Middle frontal gyrus (tissue), 1 donor: ENCODE results near the gene DAND5.

Experiments
- DNase-seq: peaks from one replicate; pipeline ENCODE4 v3.0.0-alpha.2; 2015; ENCODE audit warnings: low spot score; ENCODE audit errors: extremely low spot score

DAND5 gene

DNA sequence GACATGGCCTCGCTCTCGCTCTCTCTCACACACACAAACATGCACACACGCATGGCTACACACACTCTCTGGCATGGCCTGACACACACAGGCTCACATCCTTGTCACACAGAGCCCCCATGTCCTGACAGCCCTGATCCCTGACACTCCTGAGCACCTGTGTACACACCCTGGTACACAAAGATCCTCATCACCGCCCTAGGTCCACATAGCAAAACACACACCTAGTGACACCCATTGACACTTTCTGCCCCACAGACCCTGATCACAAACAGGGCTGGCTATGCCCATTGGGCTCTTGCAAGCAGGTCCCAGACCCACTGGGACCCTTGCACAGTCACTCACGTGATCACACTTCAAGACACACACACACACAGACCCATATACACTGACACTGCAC, 21.9 kb downstream of the DAND5 start:
- DNase-seq = no peak

DNA sequence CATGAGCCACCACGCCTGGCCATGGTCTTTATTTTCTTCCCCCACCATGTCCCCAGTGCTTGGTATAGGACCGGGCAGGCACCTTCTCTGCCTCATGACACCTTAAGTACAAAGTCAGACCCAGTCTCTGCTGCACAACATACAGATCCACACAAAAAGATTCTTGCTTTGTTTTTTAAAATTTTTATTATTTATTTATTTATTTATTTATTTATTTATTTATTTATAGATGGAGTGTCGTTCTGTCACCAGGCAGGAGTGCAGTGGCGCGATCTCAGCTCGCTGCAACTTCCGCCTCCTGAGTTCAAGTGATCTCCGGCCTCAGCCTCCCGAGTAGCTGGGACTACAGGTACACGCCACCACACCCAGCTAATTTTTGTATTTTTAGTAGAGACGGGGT, 23.4 kb downstream of the DAND5 start:
- DNase-seq = no peak

DNA sequence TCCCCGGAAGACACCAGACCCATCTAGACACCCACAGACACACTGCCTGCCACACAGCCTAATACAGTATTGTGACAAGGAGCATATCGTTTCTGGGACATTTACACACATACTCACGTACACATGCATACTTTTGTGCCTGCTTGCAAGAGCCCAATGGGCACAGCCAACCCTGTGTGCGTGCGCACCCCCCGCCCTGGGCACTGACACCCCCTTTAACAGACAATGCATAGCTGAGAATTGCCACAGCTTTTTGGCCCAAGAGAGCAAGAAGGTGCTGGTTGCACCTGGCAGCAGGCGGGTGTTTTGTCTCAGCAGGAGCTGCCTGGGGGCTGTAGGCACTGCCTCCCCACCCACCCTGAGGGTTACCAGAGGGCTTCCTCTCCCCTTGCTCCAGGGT, 24.2 kb downstream of the DAND5 start:
- DNase-seq = no peak

DNA sequence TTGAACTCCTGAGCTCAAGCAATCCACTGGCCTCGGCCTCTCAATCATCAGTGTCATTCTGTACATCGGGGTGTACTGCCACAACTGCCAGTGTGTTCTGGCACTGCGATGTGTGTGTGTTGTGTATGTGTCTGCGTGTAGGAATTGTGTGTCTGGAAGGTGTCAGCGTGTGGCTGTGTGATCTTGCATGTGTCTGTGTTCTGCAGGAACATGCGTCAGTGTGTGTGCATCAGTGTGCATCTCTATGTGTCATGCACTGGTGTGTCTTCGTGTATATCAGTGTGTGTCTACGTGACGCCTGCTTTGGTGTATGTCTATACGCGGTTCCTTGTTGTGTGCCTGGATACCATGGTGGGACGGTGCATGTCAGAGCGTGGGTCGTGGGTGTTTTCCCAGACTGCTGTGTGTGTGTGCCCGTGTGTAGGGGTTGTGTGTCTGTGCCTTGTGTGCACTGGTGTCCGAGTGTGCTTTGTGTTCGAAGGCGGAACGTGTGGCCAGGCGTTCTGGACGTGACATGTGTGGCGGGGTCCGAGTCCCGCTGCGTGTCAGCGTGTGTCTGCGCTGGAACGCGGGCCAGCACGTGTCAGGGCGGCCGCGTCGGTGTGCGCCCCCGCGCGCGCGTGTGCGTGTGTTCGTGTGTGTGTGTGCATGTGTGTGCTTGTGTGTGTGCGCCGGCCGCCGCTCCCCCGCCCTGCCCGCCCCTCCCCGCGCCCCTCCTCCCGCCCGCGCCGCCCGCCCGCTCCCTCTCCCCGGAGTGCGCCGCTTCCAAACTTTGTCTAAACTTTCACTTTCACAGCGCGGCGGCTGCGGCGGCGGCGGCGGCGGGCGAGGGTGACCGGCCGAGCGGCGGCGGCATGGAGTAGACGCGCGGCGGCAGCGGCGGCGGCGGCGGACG, 25.6 kb downstream of the DAND5 start, which contains the start of gene NFIX:
TSS of gene NFIX (plus strand) at position 775 of the 895 bp plus-strand sequence. CDS start 363 bp downstream, outside the sequence.
- DNase-seq = no peak

DNA sequence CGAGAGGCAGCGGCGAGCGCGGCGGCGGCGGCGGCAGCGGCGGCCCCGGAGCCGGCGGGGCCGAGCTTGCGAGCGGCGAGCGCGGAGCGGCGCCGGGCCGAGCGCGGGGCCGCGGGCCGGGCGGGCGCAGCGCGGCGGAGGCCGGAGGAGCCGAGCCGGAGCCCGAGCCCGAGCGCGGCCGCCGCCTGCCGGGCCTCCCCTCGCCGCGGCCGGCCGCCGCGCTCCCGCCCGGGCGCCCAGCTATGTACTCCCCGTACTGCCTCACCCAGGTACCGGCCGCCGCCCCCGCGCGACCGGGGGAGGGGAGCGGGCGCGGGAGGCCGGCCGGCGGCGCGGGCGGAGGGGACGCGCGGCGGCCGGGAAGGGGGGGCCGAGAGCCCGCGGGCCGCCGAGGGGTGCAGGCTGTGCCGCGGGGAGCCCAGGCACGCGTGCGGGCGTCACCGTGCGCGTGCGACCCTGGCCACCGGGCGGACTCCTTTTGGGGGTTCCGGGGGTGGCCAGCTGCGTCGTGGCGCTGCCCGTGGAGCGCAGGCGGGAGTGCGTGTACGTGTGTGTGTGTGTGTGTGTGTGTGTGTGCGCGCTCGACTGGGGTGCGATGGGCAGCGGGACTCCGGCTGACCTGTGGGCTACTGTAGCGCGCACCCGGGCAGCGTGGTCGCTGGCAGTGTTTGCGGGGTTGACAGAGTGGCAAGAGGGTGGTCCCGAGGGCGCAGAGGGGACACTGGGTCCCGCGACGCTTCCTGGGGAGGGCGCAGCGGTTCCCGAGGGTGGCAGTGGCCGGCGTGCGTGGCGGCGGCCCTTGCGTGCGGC, 26.4 kb downstream of the DAND5 start:
- no peak for DNase-seq

DNA sequence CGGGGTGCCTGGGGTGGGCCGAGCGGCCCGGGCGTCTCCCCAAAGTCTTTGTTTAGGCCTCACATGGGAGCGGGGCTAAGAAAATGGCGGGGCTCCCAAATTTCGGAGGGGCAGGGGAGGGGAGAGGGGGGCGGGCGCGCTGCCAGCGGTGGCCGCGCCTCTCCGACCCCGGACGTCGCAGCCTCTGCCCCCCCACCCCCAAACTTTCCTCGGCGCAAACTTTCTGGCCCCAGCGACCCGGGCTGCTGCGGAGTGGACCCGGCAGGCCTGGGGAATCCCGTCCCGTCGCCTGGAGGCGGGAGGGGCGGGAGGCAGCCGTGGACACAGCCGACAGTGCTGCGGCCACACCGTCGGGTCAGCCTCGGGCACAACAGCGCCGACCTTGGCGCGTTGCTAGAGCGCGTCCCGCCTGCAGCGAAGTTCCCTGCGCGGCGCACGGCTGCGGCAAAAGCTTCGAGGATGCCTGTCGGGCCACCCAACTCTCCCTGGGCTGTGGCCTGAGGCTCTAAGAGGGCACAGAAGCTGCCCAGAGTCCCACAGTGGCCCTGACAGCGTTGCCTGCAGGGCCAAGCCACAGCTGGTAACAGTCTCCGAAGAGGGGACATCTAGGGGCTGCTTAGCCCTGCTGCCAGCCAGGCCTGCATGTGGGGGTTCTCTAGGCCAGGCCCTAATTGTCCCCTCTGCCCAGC, 27.2 kb downstream of the DAND5 start:
- no peak for DNase-seq

DNA sequence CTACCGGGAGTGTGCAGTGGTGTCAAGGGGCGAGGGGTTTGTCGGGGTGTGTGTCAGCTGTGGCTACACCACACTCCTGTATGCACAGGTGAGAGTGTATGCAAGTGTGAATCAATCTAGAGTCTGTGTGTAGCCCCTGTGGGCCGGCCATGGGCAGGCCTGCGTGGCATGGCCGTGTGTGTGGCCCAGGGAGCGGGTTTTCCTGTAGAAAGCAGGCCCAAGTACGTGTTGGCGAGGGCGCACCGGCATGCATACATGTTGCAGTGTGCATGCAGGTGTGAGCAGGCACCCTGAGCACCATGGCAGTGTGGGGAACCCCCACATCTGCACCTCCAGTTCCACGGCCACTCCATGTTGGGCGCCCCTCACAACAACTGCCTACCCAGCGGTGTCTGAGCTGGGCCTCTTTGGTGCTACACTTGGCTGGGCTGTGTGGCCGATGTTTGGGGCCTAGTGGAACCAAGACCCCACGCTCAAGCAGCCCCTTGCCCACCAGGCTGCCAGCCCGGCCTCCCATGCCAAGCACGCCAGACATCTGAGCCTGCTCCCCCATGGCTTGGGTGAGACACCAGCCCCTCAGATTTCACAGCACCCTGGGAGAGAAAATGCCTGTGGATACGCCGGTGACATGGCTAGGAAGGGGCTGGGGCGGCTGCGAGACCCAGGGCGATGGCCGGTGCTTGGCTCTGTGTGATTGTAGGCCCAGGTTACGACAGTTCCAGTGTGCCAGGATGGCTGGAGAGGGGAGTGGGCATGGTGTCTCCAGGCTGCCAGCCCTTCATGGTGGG, 28.0 kb downstream of the DAND5 start:
- no peak for DNase-seq

DNA sequence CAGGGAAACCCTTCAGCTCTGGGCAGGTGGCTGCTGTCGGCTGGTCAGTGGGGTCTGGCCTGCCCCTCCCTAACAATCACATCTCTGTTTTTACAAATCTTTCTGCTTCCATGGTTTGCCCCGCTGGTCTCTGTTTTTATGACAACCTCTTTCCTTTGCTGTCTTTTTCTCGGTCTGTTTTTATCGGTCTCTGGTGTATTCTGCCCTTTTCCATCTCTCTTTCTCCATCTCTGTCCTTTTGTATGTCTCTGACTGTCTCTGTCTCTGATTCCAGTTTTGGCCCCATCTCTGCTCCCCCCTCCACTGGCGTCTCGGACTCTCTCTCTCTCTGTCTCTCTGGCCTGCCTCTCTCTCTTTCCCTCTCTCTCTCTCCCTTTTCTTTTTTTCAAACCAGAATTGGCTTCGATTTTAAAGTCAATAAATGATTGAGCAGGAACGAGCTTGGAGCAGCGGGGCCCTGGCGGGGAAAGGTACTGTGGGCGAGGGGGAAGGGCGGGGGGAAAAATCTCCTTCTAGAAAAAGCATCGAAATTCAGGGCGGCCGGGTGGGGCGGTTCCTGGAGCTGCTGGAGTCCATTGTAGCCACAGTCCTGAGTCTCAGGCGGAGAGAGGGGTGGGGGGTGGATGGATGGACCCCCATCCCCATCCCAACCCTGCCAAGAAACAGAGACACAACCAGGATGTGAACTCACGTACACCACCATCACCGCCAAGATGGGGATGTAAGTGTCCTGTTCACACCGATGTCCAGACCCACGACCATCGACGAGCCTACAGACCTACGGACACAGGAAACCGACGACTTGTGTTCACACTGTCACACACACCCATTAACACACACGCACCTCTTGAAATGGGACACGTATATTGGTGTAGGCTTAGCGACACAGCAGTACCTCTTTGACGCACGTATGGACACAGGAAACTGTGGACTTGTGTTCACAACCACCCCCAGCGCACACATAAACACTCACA, 28.9 kb downstream of the DAND5 start:
- no peak for DNase-seq

DNA sequence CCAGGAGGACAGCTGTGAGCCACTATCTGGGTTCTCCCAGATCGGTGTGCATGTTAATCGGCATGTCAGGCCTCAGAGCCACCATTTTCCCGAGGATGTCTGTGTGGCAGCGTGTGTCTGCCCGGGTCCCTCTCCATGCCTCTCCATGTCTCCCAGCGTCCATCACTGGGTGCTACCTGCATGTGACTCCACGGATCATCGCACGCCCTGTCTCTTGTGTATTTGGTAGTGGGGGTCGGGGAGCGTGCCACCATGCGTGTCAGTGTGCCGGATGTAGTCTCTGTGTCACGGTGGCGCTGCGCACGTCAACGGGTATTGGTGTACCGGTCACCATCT, 31.8 kb downstream of the DAND5 start:
- DNase-seq = no peak

DNA sequence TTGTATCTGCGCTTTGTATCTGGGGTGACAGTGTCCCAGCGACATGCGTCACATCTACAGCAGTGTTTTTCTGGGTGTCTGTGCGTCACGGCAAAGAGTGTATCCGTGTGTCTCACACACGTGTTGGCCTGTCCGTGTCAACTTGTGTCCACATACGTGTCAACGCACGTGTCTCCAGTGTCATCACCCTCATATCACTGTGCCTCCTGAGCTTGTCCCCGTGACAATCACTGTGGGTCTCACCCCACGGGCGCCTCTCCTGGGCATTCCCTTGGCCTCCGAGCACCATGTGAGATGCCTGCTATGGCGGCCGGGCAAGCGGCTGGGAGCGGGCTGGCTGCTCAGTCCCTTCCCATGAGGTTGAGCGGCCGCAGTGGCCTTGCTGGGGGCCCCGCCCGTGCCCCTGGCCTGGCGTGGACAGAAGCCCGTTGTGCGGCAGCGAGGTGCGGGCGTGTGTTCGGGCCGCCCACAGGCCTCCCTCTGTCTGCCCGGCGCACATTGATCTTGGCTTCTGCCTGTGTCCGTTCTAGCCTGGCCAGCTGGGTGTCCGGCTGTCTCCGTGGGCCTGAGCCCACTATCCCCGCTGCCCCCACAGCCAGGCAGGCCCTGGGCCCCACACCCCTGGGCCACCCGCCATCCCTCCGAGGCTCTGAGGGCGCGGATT, 32.3 kb downstream of the DAND5 start:
- peak; percentile 52 for DNase-seq

DNA sequence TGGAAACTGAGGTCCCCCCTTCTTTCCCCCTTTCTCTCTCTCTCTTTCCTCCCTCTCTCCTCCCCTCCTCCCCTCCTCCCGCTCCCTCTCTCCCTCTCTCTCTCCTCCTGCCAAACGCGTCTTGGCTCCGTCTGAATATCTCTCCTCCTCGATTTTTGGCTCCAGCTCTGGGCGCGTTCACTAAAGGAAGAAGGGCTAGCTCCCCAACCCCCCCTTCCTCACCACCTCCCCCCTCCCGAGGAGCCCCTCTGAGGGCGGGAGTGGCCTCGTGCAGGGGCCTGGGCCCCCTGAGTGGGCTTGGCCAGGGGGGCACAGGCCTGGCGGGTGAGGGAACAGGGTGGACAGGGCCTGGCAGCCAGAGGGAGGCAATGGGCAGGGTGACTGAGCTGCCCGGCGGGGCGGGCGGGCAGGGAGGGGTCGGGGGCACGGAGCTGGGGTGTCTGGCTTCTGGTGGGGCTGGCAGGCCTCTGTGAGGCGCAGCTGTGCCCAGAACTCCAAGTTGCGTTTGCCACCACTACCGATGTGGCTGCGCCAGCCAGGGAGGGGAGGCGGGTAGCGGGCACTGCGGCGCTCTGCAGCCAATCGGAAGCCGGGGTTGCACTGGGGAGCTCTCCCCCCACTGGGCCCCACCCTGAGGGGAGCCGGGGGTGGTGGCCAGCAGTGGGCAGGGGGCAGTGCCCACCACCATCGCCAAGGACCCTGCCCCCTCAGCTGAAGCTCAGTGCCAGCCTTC, 33.0 kb downstream of the DAND5 start:
- peak; percentile 83 for DNase-seq

DNA sequence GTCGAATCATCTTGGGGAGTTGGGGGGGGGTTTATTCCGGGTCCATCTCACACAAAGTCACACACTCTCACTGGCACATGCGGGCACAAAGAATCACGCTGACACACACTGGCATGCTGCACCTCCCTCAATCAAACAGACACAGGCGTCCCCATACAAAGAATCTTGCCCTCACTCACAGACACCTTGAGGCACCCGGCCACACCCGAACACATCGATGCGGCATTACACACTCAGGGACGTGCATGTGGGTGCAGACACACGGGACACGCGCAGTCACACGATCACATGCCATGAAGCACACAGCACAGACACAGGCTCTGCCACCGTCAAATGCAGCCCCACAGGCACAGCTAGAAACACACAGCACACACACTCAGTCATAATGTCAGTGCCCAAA, 33.7 kb downstream of the DAND5 start:
- DNase-seq = no peak

DNA sequence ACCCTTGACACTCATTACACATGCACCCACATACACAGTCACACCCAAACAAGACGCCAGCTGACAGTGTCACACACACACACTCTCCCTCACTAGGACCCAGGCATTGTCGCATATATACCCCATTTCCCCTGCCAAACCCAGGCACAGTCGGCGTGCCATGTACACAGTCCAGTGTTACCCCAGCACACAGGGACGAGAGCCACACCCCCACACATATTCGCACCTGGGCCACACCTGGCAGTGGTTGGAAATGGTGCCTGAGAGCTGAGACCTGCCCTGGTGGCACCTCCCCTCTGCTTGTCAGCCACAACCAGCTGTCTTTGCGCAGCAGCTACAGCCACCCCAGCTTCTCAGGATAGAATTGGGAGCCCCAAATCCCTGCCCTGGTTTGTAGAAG, 34.9 kb downstream of the DAND5 start:
- no peak for DNase-seq

DNA sequence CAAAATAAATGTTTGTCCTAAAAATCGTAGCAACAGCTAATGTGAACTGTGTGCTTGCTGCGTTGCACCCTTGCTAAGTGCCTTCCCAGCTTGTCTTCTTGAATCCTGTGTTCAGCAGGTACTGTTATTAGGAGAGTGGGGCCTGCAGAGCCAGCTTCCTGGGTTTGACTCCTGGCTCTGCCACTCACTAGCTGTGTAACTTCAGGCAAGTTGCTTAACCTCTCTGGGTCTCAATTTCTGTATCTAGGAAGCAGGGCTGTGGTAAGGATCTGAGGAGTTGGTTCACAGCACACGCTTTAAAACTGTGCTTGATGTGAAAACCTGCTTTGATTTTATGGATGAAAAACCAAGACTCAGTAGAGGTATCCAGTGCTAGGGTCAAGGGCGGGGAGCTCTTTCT, 35.9 kb downstream of the DAND5 start:
- DNase-seq = no peak

DNA sequence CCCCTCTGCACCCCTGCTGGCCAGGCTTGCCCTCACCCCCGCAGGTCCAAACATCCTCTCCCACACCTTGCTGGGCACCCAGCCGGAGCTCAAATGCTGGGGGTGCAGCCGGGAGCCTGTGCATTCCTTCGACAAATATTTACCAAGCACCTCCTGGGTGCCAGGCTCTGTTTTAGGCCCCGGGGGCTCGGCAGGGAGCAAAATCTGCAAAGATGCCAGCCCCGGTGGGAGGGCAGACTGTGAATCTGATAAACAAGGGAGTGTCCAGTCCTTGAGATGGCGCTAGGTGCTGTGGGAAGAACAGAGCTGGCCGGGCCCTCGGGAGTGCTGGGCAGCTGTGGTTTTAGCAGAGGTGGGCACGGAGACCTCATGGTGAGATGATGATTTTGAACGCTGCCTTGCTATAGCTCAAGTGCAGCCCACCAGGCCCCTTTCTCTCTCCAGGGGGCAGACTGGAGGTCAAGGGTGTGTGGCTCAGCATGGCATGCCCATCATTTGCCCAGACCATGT, 36.5 kb downstream of the DAND5 start:
- DNase-seq = no peak

DNA sequence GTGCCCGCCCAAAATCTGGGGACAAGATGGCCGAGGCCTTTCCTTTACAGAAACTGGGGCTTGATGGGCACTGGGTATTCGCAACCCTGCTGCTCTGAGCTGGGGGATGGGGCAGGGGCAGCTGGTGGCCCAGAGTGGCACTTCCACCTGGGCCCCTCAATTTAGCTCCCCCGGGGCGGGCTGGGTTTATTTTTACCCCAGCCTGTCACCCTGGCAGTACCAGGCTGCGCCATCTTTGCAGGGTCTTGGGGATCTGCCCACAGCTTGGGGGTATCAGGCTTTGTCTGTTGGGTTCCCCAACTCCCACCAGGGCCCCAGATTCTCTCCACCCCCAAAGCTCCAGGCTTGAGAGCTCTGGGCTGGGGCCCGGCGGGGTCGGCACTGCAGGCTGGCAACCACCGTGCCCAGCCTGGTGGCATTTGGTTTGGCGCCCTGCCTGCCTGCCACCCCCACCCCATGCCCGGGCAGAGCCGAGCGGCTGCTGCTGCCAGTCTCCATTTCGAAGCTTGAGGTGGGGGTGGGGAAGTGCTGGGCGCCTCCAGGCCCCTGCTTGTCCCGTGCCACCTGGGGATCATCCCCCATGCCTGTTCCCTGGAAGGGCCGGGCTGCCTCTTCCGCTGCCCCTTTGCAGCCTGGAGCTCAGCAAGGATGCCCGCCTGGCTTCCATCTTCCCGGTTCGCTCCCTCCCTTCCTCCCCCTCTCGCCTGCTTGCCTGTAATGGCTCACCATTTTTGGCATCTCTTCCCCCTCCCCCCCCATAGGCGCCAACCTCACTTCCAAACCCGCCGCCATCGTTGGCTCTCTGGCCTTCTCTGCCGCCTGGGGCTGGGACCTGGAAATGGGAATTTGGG, 37.3 kb downstream of the DAND5 start:
- no peak for DNase-seq

DNA sequence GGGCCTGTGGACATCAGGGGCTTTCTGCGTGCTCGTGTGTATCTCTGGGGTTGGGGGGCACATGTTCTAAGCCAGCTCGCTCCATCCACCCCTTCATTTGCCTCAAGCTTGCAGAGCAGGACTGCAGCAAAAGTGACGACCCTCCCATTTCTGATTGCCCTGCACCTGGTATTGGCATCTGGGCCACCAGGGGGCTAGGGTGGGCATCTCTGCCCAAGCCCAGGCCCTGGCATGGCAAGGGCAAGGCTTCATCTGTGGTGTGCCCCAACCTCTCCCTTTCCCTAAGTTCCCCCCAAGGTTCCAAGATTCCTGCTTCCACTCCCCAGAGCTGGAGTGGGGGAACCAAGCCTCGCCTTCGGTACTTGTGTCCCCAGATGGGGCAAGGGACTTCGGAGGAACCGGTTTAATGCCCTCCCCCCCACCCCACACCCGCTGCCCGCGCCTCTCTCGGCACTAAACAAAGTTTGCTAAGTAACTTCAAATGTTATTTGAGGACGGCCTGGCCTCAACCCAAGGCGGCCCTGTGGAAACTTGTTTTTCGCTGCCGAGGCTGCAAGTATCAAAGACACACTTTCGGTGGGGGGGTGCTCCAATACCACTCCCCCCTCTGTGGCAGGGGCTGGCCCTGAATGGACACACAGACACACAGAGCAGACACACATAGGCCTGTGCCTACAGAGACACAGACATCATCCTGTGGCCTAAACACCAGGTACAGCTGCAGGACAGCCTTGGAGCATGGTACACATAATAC, 38.1 kb downstream of the DAND5 start:
- no peak for DNase-seq
